Endometrium (tissue), 2 donors: ENCODE results near the gene WRAP53.
"Not testable (repeated sequence)": the region's sequence is repeated elsewhere in the genome, so short reads cannot be mapped to it uniquely, and the experiment has no call there.

Experiments
- FAIRE-seq: peaks from 2 replicates; lab custom pipeline; 2012; peaks lifted over from hg19 to GRCh38; lab: Jason Lieb, UNC
- donor health status: control.
- donor health status: control.

The WRAP53 gene

DNA sequence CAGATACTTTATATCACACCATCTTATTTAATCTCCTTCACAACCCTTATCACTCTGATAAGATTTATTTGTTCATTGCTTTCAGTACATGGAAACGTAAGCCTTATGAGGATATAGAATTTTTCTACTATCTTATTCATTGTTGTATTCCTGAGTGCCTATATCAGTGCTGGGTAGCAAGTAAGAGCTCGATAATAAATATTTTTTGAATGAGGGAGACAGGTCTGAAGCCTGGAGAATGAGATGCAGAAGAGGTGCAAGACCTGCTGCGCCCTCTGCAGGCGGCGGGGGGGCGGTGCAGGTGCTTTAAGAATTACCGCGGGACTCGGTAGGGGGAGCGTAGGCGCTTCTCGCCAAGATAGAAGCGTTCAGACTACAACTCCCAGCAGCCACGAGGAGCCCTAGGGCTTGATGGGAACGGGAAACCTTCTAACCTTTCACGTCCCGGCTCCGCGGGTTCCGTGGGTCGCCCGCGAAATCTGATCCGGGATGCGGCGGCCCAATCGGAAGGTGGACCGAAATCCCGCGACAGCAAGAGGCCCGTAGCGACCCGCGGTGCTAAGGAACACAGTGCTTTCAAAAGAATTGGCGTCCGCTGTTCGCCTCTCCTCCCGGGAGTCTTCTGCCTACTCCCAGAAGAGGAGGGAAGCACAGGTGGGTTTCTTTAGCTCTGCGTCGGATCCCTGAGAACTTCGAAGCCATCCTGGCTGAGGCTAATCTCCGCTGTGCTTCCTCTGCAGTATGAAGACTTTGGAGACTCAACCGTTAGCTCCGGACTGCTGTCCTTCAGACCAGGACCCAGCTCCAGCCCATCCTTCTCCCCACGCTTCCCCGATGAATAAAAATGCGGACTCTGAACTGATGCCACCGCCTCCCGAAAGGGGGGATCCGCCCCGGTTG lies at the start of gene WRAP53:
TSS of gene WRAP53 (plus strand) at position 570 of the 900 bp plus-strand sequence. CDS start at position 742, 172 bp downstream.
- peak; percentile 96 for FAIRE-seq

DNA sequence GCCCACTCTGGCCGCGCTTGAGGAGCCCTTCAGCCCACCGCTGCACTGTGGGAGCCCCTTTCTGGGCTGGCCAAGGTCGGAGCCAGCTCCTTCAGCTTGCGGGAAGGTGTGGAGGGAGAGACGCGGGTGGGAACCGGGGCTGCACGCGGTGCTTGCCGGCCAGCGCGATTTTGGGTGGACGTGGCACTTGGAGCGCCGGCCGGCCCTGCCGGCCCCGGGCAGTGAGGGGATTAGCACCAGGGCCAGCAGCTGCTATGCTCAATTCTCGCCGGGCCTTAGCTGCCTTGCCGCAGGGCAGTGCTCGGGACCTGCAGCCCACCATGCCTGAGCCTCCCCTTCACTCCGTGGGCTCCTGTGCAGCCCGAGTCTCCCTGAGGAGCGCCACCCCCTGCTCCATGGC lies 47.5 kb upstream of the WRAP53 start:
- no peak for FAIRE-seq

- FAIRE-seq: not testable (repeated sequence)
Observed at GRCh38 chr17:7641635-7642034, 46.6 kb upstream of the WRAP53 start.

DNA sequence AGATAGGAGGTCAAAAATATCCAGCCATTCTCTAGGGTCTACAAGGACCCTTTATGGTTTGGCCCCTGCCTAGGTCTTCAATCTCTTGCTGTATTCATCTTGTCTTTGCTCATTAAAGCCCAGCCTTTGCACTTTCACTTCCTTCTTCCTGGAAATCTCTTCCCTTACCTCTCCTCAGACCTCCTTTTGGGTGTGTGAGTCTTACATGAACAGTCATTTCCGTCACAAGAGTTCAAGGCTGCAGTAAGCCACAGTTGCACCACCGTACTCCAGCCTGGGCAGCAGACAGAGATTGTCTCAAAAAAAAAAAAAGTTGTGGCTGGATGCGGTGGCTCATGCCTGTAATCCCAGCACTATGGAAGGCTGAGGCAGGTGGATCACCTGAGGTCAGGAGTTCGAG lies 43.5 kb upstream of the WRAP53 start:
- FAIRE-seq: no peak

DNA sequence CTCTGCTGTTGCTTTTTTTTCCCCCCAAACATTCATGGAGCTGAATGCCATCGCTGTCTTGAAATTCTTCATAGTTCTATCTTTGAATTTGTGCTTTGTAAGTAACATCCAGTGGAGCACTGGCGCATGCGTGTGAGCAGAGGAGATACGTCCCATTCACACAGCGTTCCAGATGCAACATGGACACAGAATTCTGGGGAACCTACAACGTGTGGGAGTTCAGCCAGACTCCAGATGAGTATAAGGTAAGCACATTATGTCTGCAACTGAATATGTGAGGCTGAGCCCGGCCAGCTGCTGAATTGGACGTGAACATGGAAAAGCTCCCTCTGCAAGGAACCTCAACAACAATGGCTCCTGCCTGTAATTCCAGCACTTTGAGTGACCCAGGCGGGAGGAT lies 41.8 kb upstream of the WRAP53 start:
- no peak for FAIRE-seq

DNA sequence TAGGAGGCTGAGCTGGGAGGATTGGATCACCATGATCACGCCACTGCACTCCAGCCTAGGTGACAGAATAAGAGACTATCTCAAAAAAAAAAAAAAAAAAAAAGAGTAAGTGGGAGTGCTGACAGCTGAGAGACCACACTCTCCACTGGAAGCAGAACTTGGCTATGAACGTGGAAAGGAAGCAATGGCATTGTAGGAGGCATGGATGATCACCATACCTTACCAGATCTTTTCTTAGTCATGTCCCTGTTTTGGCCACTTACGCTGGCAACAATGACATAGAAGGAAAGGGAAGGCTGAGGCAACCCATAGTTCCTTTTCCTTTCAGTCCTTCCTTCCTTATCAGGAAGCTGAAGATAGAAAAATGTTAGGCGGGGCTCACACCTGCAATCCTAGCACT lies 41.3 kb upstream of the WRAP53 start:
- FAIRE-seq: no peak

GRCh38 chr17:7650509-7651096 lies 37.7 kb upstream of the WRAP53 start, which contains the start of gene ATP1B2:
ATP1B2 (plus strand) TSS chr17:7650926; CDS start chr17:7651519, 593 bp downstream.
- no peak for FAIRE-seq

DNA sequence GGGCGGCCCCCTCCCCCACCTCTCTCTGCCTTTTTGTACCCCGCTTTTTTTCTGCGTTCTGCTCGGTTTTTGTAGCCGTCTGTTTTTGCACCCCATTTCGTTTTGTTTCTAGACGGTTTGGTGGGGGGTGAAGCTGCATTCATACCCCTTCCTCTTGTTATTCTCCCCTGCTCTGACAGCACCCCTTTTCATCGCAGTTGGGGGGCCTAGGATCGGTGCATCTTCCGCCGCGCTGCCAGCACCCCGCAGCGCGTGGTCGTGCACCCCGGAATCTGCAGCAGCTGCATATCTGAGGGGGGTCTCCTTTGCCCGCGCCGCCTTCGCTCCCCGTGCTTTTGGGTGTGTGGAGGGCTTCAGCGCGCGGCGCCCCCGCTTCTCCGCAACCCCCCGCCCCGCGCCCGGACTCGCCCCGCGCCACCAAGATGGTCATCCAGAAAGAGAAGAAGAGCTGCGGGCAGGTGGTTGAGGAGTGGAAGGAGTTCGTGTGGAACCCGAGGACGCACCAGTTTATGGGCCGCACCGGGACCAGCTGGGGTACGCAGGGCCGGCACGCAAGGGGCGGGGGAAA lies 37.1 kb upstream of the WRAP53 start:
- FAIRE-seq: no peak

- FAIRE-seq: no peak
Observed at GRCh38 chr17:7651665-7652387, 36.5 kb upstream of the WRAP53 start.

- no peak for FAIRE-seq
Observed at GRCh38 chr17:7652388-7653356, 35.6 kb upstream of the WRAP53 start.

DNA sequence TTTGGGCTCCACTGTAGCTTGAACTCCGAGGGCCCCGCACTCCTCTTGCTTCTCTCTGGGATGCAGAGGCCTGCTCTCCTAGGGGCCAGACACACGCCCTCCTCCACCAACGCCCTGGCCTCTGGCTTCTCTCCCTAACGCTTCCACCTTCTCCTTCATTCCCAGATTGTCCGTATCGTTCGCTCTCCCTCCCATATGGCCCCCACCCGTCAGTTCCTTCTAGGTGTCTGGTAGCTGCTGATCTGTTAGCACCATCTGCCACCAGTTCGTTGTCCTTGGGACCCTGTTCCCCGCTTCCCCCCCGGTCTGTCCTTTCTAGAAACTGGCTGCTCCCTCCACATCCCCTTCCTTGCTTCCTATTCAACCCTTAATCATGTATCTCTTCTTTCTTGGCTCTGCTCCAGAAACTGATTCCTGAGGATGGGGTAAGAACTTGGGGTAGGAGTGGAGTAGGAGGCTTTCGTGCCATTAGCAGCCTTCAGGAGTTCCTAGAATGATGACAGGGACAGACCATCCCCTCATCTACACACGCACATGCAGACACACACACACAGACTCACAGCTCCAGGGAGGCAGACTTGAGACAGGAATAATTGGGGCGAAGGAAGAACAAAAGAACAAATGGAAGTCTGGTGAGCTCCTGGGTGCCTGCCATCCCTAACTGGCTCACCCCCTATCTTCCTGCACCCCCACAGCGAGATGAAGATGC lies 33.3 kb upstream of the WRAP53 start:
- no peak for FAIRE-seq

GRCh38 chr17:7655541-7655840 lies 32.8 kb upstream of the WRAP53 start:
- FAIRE-seq: no peak

GRCh38 chr17:7656958-7657609 lies 31.2 kb upstream of the WRAP53 start:
- no peak for FAIRE-seq

DNA sequence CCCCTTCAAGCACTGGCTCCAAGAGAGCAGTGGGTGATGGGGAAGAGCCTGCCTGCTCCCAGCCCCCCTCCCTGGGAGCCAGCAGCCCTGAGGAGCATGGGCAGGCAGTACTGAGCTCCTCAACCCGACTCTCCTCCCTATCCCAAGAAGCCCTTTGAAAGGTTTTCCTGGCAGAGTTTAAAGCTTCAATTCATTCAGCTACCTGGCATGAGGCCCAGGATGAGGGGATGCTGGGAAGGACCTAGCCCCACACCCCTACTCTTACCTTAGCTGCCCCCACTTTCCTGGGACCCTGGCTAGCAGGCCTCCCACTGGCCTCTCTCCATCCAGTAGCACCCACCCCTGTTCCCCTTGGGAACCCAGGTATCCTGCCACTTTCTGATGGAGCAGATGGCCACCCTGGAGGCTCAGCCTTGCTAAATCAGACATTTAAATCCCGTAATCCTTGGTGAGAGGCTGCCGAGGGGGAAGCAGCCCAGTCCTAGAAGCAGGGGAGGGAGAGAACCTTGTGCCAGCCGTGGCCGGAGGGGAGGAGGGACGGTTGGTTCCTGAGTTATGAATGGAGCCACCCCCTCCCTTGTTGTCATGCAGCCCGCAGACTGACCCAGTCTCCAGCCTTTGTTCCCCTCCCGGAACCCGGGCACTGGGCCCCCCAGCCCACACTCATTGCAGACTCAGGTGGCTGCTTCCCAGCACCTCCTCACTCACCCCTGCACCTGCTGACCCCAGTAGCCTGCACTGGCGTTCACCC lies 20.4 kb upstream of the WRAP53 start:
- no peak for FAIRE-seq

- no peak for FAIRE-seq
Observed at GRCh38 chr17:7668482-7668881, 19.8 kb upstream of the WRAP53 start.

DNA sequence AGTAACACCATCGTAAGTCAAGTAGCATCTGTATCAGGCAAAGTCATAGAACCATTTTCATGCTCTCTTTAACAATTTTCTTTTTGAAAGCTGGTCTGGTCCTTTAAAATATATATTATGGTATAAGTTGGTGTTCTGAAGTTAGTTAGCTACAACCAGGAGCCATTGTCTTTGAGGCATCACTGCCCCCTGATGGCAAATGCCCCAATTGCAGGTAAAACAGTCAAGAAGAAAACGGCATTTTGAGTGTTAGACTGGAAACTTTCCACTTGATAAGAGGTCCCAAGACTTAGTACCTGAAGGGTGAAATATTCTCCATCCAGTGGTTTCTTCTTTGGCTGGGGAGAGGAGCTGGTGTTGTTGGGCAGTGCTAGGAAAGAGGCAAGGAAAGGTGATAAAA lies 15.0 kb upstream of the WRAP53 start:
- no peak for FAIRE-seq

GRCh38 chr17:7674934-7675333 lies 13.3 kb upstream of the WRAP53 start:
- no peak for FAIRE-seq

DNA sequence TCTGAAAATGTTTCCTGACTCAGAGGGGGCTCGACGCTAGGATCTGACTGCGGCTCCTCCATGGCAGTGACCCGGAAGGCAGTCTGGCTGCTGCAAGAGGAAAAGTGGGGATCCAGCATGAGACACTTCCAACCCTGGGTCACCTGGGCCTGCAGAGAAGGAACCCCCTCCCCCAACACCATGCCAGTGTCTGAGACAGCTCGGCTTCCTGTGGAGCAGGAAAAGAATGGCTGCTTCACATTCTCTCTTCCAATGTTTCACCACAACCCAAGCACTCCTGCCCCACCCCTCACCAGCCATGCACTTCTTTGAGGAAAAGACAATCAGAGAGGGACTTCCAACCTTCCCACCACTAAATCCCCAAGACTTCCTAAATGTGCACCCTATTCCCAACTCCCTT lies 11.7 kb upstream of the WRAP53 start:
- no peak for FAIRE-seq

DNA sequence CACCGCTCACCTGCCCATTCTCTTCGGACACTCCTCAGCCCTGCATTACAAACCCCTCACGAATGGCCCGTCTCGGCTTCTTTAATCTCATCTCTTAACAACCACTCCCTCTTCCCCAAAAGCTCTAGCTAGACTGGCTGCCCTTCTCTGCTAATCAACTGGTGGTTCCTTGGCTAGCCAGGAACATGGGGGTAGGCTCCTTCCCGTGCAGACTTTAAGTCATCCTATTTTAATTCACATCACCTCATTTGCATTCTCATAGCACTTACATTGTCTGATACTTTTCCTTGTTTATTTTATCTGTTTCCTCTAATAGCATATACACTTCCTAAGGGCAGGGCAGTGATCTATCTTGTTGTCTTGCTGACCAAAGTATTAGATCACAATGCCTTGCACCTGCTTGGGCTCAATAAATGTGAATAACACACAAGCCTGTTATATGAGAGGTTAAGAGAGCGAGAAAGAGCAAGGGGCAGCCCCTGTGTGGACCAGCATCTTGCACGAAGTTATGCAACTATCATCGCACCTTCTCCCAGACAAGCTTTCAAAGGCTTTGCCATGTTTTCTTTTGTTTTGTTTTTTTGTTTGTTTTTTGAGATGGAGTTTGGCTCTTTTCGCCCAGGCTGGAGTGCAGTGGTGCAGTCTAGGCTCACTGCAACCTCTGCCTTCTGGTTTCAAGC lies 10.7 kb upstream of the WRAP53 start:
- FAIRE-seq: no peak
